Measurements from ENCODE around the gene MEF2C. TPM values are rescaled to one million over a fixed set of nuclear protein-coding genes. Genes with fewer than 3 reads are reported as not detected.

Gene MEF2C
- total and polyA plus RNA-seq, 2 experiments from 2014 or later = 0.97 to 1.6 TPM

DNA sequence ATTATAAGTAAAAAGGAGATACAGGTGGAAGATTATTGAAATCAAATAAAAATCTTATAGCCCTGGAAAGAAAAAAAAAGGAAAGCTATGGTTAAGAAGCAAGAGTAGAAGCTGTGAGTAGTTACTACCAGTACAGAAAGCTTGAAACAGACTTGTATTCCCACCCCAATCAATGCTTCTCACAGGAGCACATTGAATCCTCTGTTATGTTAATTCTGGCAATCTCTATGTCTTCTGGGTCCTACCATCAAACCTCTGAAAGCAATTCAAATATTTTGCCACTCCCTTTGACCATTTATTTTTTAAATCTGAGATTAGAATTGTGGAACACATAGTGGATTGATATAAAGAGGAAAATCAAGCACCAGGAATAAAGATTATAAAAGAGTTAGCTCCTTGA is 186.5 kb downstream of the MEF2C start:
- peaks cover 8% of the 10 kb centered on the region; the same call in 2 of the 3 replicates for H3K9me3 Mint-ChIP-seq
- H3K4me1 ChIP-seq (ENCODE audit: insufficient read depth) = peaks cover 56% of the 10 kb centered on the region
- no peaks in the 10 kb centered on the region for H3K79me2 ChIP-seq (replicated peaks; ENCODE audit: insufficient read depth)
- no peak overlapping the region for H3K4me3 Mint-ChIP-seq
- H3K4me3 ChIP-seq = no peak overlapping the region
- H4K20me1 ChIP-seq (replicated peaks; ENCODE audit: insufficient read depth) = no peaks in the 10 kb centered on the region
- peaks cover 55% of the 10 kb centered on the region for H3K27me3 Mint-ChIP-seq (ENCODE audit: insufficient read depth, low read depth, poor library complexity)
- TF ChIP-seq EZH2 (IDR thresholded peaks at IDR 0.05; ENCODE audit: low read depth, unreplicated experiment) = no peak
- peak; percentile 49; the same call in 1 of the 2 replicates for TF ChIP-seq NANOG (IDR thresholded peaks at IDR 0.05; ENCODE audit: borderline replicate concordance)
- H3K27me3 ChIP-seq (ENCODE audit: insufficient read depth) = peaks cover 63% of the 10 kb centered on the region
- peaks cover 11% of the 10 kb centered on the region for H3F3A ChIP-seq (replicated peaks; ENCODE audit: low read depth)
- H3K4me1 Mint-ChIP-seq = peaks cover 54% of the 10 kb centered on the region
- no peaks in the 10 kb centered on the region for H3K36me3 ChIP-seq (ENCODE audit: insufficient read depth)
- no peaks in the 10 kb centered on the region for H3K36me3 Mint-ChIP-seq (ENCODE audit: low read depth)
- ATAC-seq (no peak), DNase-seq (ENCODE audit: low spot score) (no peak)
- no peaks in the 10 kb centered on the region for H3K9me2 ChIP-seq (ENCODE audit: insufficient read depth)
- H3K4me2 ChIP-seq = peak overlapping the region; percentile 86; the same call in 1 of the 2 replicates
- no peak overlapping the region for H3K27ac ChIP-seq (ENCODE audit: low read depth)
- no peak overlapping the region for H3K27ac Mint-ChIP-seq
- no peak overlapping the region for H2AFZ ChIP-seq

DNA sequence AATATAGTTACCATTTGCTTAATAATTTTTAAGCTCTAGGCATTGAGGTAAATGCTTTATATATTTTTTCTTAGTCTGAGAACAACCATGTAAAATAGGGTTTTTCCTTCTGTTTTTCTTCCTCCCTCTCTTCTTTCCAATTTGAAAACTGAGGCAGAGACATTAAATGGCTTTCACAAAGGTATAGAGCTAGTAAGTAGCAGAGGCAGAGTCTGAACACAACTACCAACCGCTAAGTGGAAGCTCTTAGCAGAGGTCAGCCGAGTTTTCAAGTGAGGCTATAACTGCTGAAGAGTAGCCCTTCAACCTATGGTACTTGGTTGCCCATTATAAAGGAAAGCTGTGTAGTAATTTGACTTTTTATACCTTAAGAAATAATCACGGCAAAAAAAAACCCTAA is 187.1 kb downstream of the MEF2C start:
- DNase-seq (ENCODE audit: low spot score) (no peak), ATAC-seq (no peak)
- peaks cover 61% of the 10 kb centered on the region for H3K4me1 ChIP-seq (ENCODE audit: insufficient read depth)
- H3K36me3 Mint-ChIP-seq (ENCODE audit: low read depth) = no peaks in the 10 kb centered on the region
- TF ChIP-seq, protein P1, sequence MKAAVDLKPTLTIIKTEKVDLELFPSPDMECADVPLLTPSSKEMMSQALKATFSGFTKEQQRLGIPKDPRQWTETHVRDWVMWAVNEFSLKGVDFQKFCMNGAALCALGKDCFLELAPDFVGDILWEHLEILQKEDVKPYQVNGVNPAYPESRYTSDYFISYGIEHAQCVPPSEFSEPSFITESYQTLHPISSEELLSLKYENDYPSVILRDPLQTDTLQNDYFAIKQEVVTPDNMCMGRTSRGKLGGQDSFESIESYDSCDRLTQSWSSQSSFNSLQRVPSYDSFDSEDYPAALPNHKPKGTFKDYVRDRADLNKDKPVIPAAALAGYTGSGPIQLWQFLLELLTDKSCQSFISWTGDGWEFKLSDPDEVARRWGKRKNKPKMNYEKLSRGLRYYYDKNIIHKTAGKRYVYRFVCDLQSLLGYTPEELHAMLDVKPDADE (IDR thresholded peaks at IDR 0.05) = no peak
- TF ChIP-seq EZH2phosphoT487 (IDR thresholded peaks at IDR 0.05; ENCODE audit: unreplicated experiment) (no peak), NANOG (IDR thresholded peaks at IDR 0.05; ENCODE audit: borderline replicate concordance) (no peak), ZNF331 (CRISPR knock-in tag; IDR thresholded peaks at IDR 0.05; ENCODE audit: low read depth) (no peak), JUNB (IDR thresholded peaks at IDR 0.05; ENCODE audit: unreplicated experiment) (no peak), ZNF114 (CRISPR knock-in tag; IDR thresholded peaks at IDR 0.05) (no peak), STAT1 (IDR thresholded peaks at IDR 0.05; ENCODE audit: unreplicated experiment) (no peak), EZH2 (IDR thresholded peaks at IDR 0.05; ENCODE audit: low read depth, unreplicated experiment) (no peak), POLR2AphosphoS5 (IDR thresholded peaks at IDR 0.05; ENCODE audit: low read depth) (no peak)
- TF ChIP-seq, protein P2, sequence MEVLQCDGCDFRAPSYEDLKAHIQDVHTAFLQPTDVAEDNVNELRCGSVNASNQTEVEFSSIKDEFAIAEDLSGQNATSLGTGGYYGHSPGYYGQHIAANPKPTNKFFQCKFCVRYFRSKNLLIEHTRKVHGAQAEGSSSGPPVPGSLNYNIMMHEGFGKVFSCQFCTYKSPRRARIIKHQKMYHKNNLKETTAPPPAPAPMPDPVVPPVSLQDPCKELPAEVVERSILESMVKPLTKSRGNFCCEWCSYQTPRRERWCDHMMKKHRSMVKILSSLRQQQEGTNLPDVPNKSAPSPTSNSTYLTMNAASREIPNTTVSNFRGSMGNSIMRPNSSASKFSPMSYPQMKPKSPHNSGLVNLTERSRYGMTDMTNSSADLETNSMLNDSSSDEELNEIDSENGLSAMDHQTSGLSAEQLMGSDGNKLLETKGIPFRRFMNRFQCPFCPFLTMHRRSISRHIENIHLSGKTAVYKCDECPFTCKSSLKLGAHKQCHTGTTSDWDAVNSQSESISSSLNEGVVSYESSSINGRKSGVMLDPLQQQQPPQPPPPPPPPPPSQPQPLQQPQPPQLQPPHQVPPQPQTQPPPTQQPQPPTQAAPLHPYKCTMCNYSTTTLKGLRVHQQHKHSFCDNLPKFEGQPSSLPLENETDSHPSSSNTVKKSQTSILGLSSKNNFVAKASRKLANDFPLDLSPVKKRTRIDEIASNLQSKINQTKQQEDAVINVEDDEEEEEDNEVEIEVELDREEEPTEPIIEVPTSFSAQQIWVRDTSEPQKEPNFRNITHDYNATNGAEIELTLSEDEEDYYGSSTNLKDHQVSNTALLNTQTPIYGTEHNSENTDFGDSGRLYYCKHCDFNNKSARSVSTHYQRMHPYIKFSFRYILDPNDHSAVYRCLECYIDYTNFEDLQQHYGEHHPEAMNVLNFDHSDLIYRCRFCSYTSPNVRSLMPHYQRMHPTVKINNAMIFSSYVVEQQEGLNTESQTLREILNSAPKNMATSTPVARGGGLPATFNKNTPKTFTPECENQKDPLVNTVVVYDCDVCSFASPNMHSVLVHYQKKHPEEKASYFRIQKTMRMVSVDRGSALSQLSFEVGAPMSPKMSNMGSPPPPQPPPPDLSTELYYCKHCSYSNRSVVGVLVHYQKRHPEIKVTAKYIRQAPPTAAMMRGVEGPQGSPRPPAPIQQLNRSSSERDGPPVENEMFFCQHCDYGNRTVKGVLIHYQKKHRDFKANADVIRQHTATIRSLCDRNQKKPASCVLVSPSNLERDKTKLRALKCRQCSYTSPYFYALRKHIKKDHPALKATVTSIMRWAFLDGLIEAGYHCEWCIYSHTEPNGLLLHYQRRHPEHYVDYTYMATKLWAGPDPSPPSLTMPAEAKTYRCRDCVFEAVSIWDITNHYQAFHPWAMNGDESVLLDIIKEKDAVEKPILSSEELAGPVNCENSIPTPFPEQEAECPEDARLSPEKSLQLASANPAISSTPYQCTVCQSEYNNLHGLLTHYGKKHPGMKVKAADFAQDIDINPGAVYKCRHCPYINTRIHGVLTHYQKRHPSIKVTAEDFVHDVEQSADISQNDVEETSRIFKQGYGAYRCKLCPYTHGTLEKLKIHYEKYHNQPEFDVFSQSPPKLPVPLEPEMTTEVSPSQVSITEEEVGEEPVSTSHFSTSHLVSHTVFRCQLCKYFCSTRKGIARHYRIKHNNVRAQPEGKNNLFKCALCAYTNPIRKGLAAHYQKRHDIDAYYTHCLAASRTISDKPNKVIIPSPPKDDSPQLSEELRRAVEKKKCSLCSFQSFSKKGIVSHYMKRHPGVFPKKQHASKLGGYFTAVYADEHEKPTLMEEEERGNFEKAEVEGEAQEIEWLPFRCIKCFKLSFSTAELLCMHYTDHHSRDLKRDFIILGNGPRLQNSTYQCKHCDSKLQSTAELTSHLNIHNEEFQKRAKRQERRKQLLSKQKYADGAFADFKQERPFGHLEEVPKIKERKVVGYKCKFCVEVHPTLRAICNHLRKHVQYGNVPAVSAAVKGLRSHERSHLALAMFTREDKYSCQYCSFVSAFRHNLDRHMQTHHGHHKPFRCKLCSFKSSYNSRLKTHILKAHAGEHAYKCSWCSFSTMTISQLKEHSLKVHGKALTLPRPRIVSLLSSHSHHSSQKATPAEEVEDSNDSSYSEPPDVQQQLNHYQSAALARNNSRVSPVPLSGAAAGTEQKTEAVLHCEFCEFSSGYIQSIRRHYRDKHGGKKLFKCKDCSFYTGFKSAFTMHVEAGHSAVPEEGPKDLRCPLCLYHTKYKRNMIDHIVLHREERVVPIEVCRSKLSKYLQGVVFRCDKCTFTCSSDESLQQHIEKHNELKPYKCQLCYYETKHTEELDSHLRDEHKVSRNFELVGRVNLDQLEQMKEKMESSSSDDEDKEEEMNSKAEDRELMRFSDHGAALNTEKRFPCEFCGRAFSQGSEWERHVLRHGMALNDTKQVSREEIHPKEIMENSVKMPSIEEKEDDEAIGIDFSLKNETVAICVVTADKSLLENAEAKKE (CRISPR knock-in tag; IDR thresholded peaks at IDR 0.05) = no peak
- TF ChIP-seq, protein P3, sequence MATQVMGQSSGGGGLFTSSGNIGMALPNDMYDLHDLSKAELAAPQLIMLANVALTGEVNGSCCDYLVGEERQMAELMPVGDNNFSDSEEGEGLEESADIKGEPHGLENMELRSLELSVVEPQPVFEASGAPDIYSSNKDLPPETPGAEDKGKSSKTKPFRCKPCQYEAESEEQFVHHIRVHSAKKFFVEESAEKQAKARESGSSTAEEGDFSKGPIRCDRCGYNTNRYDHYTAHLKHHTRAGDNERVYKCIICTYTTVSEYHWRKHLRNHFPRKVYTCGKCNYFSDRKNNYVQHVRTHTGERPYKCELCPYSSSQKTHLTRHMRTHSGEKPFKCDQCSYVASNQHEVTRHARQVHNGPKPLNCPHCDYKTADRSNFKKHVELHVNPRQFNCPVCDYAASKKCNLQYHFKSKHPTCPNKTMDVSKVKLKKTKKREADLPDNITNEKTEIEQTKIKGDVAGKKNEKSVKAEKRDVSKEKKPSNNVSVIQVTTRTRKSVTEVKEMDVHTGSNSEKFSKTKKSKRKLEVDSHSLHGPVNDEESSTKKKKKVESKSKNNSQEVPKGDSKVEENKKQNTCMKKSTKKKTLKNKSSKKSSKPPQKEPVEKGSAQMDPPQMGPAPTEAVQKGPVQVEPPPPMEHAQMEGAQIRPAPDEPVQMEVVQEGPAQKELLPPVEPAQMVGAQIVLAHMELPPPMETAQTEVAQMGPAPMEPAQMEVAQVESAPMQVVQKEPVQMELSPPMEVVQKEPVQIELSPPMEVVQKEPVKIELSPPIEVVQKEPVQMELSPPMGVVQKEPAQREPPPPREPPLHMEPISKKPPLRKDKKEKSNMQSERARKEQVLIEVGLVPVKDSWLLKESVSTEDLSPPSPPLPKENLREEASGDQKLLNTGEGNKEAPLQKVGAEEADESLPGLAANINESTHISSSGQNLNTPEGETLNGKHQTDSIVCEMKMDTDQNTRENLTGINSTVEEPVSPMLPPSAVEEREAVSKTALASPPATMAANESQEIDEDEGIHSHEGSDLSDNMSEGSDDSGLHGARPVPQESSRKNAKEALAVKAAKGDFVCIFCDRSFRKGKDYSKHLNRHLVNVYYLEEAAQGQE (IDR thresholded peaks at IDR 0.05; ENCODE audit: unreplicated experiment) = no peak
- H3K9me3 Mint-ChIP-seq = peaks cover 8% of the 10 kb centered on the region; the same call in 2 of the 3 replicates
- H4K20me1 ChIP-seq (replicated peaks; ENCODE audit: insufficient read depth) = no peaks in the 10 kb centered on the region
- 0 out of 2 replicates have a peak overlapping the region, but pooled peaks have one; percentile 38 for H3K4me3 ChIP-seq
- H3K27me3 Mint-ChIP-seq (ENCODE audit: insufficient read depth, low read depth, poor library complexity) = peaks cover 61% of the 10 kb centered on the region
- no peak overlapping the region for H2AFZ ChIP-seq
- peaks cover 68% of the 10 kb centered on the region for H3K27me3 ChIP-seq (ENCODE audit: insufficient read depth)
- peak overlapping the region; percentile 86 for H3K4me2 ChIP-seq
- peaks cover 58% of the 10 kb centered on the region for H3K4me1 Mint-ChIP-seq
- H3K27ac ChIP-seq (ENCODE audit: low read depth) = no peak overlapping the region
- H3K27ac Mint-ChIP-seq = no peak overlapping the region
- H3K79me2 ChIP-seq (replicated peaks; ENCODE audit: insufficient read depth) = no peaks in the 10 kb centered on the region
- peak overlapping the region; percentile 48; the same call in 1 of the 3 replicates for H3K4me3 Mint-ChIP-seq
- no peaks in the 10 kb centered on the region for H3K9me2 ChIP-seq (ENCODE audit: insufficient read depth)
- peaks cover 11% of the 10 kb centered on the region for H3F3A ChIP-seq (replicated peaks; ENCODE audit: low read depth)
- no peaks in the 10 kb centered on the region for H3K36me3 ChIP-seq (ENCODE audit: insufficient read depth)
